K562 (cell line): ENCODE data around the gene S100A10. TPM values are rescaled to one million over a fixed set of nuclear protein-coding genes. Genes with fewer than 3 reads are reported as not detected.

Experiments
- ATAC-seq: fragments of 200-7000 bp; cut with Tn5 transposase; 3 replicates; pipeline ENCODE4 v1.9.1; 2020; ENCODE audit warnings: moderate library complexity
- BruUV-seq: library from RNA; stranded (reverse); fragments of 400-500 nt; replicated peaks from 2 replicates; lab custom pipeline; 2021; lab: Mats Ljungman, UMichigan
- CTCF ChIA-PET: fragments of 300-600 bp; formaldehyde crosslinking; extraction: SDS; loops from one replicate; lab custom pipeline; 2021; ENCODE audit warnings: low intra/inter-chr PET ratio; lab: Yijun Ruan, JAX
- POLR2A ChIA-PET: fragments of 300-600, 350-650 bp; sonication (Branson Sonifier 250); formaldehyde crosslinking; extraction: SDS; loops from one replicate; lab custom pipeline; 2021; ENCODE audit warnings: antibody characterized with exemption, inconsistent platforms; lab: Yijun Ruan, JAX
- DNase-seq, 4 experiments: peaks; one replicate each; pipeline versions ENCODE4 v3.0.0 to v3.0.0-alpha.2; 2011 to 2018; ENCODE audit warnings: low spot score in 3 of 4, mixed read lengths in 3 of 4; ENCODE audit errors: extremely low read depth in 1 of 4
- FAIRE-seq: peaks from 2 replicates; lab custom pipeline; 2011; peaks lifted over from hg19 to GRCh38; lab: Jason Lieb, UNC
- H2AFZ ChIP-seq: 2 replicates; pipeline ENCODE4 v1.6.0; 2011; ENCODE audit warnings: low read depth, low read length, control low read depth, inconsistent platforms
- H3K27ac ChIP-seq: fragments of 200-600 bp; 3 replicates; pipeline ENCODE4 v1.8.0; 2011; ENCODE audit warnings: low read depth, mild to moderate bottlenecking, control low read depth, inconsistent platforms, low read length, moderate library complexity, mixed read lengths; ENCODE audit errors: extremely low read depth
- H3K27me3 ChIP-seq, 2 experiments: fragments of 300-600 bp in 1 of 2; 2 replicates in 1 of 2; 3 replicates in 1 of 2; pipeline versions ENCODE4 v1.6.0 to v1.8.0; 2011; ENCODE audit warnings: inconsistent platforms in 2 of 2, low read length in 2 of 2, mild to moderate bottlenecking in 1 of 2, mixed read lengths in 1 of 2, moderate library complexity in 1 of 2; ENCODE audit not compliant: control insufficient read depth in 2 of 2, insufficient read depth in 2 of 2
- H3K36me3 ChIP-seq: fragments of 300-600 bp; 3 replicates; pipeline ENCODE4 v1.8.0; 2011; ENCODE audit warnings: mild to moderate bottlenecking, low read length, inconsistent platforms; ENCODE audit not compliant: control insufficient read depth, insufficient read depth
- H3K4me1 ChIP-seq, 2 experiments: fragments of 200-600 bp in 1 of 2; replicated peaks in 1 of 2; 2 replicates in 1 of 2; 3 replicates in 1 of 2; pipeline versions ENCODE4 v1.5.1 to v1.8.0; 2011; ENCODE audit warnings: inconsistent platforms in 2 of 2, low read length in 2 of 2, mild to moderate bottlenecking in 1 of 2, mixed read lengths in 1 of 2, moderate library complexity in 1 of 2; ENCODE audit not compliant: control insufficient read depth in 2 of 2, insufficient read depth in 2 of 2
- H3K4me2 ChIP-seq: 2 replicates; pipeline ENCODE4 v1.6.1; 2011; ENCODE audit warnings: low read length, control low read depth, inconsistent platforms, mixed read lengths; ENCODE audit not compliant: insufficient read depth
- H3K4me3 ChIP-seq: fragments of 200-600 bp; sonication (generic), shearing (Covaris generic); 2 replicates; pipeline ENCODE4 v1.5.1; 2016; ENCODE audit warnings: control low read depth, inconsistent platforms
- H3K79me2 ChIP-seq: fragments of 200-600 bp; 3 replicates; pipeline ENCODE4 v1.8.0; 2011; ENCODE audit warnings: low read length, inconsistent platforms; ENCODE audit not compliant: control insufficient read depth, insufficient read depth
- H3K9ac ChIP-seq, 2 experiments: 2 replicates each; pipeline versions ENCODE4 v1.6.0 to v1.6.1; 2011; ENCODE audit warnings: low read depth in 2 of 2, low read length in 2 of 2, control low read depth in 1 of 2, inconsistent platforms in 1 of 2, mild to moderate bottlenecking in 1 of 2, mixed read lengths in 1 of 2; ENCODE audit not compliant: insufficient read depth in 1 of 2
- H3K9me1 ChIP-seq: one replicate; pipeline ENCODE4 v1.6.0; 2011; ENCODE audit warnings: inconsistent platforms, mild to moderate bottlenecking, low read length, moderate library complexity; ENCODE audit not compliant: control insufficient read depth, insufficient read depth
- H3K9me3 ChIP-seq: replicated peaks from 2 replicates; pipeline ENCODE4 v1.5.1; 2011; ENCODE audit warnings: low read depth, low read length, inconsistent platforms; ENCODE audit not compliant: control insufficient read depth, insufficient read depth
- H4K20me1 ChIP-seq: replicated peaks from 2 replicates; pipeline ENCODE4 v1.6.1; 2011; ENCODE audit warnings: low read length, inconsistent platforms, mixed read lengths; ENCODE audit not compliant: control insufficient read depth, insufficient read depth
- BRF1 ChIP-seq: IDR thresholded peaks from 3 replicates; pipeline ENCODE4 v1.6.1; 2011; ENCODE audit warnings: borderline replicate concordance, mild to moderate bottlenecking; ENCODE audit not compliant: insufficient read length; ENCODE audit errors: extremely low read depth
- HIVEP1 ChIP-seq: fragments of 250-450 bp; sonication (Bioruptor Pico); IDR thresholded peaks from 2 replicates; pipeline ENCODE4 v1.4.0; 2020; ENCODE audit warnings: mild to moderate bottlenecking
- HMG20A ChIP-seq: fragments of 450-650 bp; formaldehyde crosslinking; conservative IDR thresholded peaks from 2 replicates; pipeline ENCODE4 v1.4.0; 2020; ENCODE audit warnings: mild to moderate bottlenecking, mixed read lengths
- KLF1 ChIP-seq: fragments of 450-650 bp; IDR thresholded peaks from 2 replicates; pipeline ENCODE4 v1.6.1; 2016; ENCODE audit warnings: missing genetic modification characterization, missing compliant biosample characterization
- KLF13 ChIP-seq: fragments of 450-650 bp; IDR thresholded peaks from 2 replicates; pipeline ENCODE4 v1.6.1; 2016; ENCODE audit warnings: missing genetic modification characterization, low read depth, mild to moderate bottlenecking, missing compliant biosample characterization, moderate library complexity, borderline replicate concordance
- NFRKB ChIP-seq: fragments of 450-650 bp; IDR thresholded peaks from 2 replicates; pipeline ENCODE4 v1.6.1; 2016; ENCODE audit warnings: low read depth
- PHTF2 ChIP-seq: fragments of 250-450 bp; sonication (Bioruptor Pico); IDR thresholded peaks from 2 replicates; pipeline ENCODE4 v1.5.0; 2021; ENCODE audit warnings: mild to moderate bottlenecking
- SMAD4 ChIP-seq: fragments of 250-450 bp; sonication (Bioruptor Pico); conservative IDR thresholded peaks from 2 replicates; pipeline ENCODE4 v1.8.0; 2021; ENCODE audit warnings: inconsistent platforms, mild to moderate bottlenecking, moderate library complexity
- XRCC4 ChIP-seq: IDR thresholded peaks from one replicate; pipeline ENCODE4 v1.6.1; 2011; ENCODE audit not compliant: insufficient read depth, insufficient read length; ENCODE audit errors: extremely low read depth
- WGBS: fragments of 100-300 bp; shearing (Covaris generic); methylation state at CpG from one replicate; pipeline ENCODE4 v1.1.6; 2016; ENCODE audit warnings: low coverage, mixed read lengths; ENCODE audit not compliant: insufficient coverage; ENCODE audit errors: missing lambda C conversion rate; 5-methylcytosine and 5-hydroxymethylcytosine counted together
- in situ Hi-C: fragments of 300-500 bp; cut with MboI; formaldehyde crosslinking; loops from 4 replicates; pipeline ENCODE4 v1.15.0; 2018; ENCODE audit warnings: inconsistent platforms, mixed read lengths
- intact Hi-C: fragments of 100-400 bp; cut with micrococcal nuclease; formaldehyde crosslinking; loops from 2 replicates; pipeline ENCODE4 v1.14.2; 2022
- polyA plus RNA-seq, 8 experiments: library from polyadenylated mRNA; depleted of rRNA in 4 of 8; stranded (reverse) in 5 of 8; unstranded in 3 of 8; fragments of >200 nt; fragmentation: Nextera tagmentation in 2 of 8; fragmentation: Illumina TruSeq in 1 of 8; extraction: Ambion mirVana in 2 of 8; extraction: Trizol in 1 of 8; gene quantifications; 2 replicates each; pipeline versions ENCODE4 v1.2.1 to v1.2.3, GENCODE V29; 2011 to 2014; ENCODE audit warnings: inconsistent platforms in 1 of 8, missing spikeins in 1 of 8
- total RNA-seq, 7 experiments: library from RNA; depleted of rRNA in 6 of 7; stranded (reverse); fragments of >200 nt in 6 of 7; fragmentation: Illumina TruSeq in 2 of 7; extraction: Trizol in 2 of 7; gene quantifications; 2 replicates each; pipeline versions ENCODE4 v1.2.1 to v1.2.3, GENCODE V29; 2011 to 2021; ENCODE audit warnings: low replicate concordance in 1 of 7
- TF ChIP-seq, protein P1 (sequence below): IDR thresholded peaks from 2 replicates; pipeline ENCODE4 v1.6.1; 2012; ENCODE audit warnings: low read depth, low read length, improper control_type of control experiment, borderline replicate concordance

Gene S100A10
- total and polyA plus RNA-seq, 9 of the 15 experiments (the other 6 are each of a cell fraction or from before 2014, with no cell fraction given) = 0.32 to 1.6 (median 0.50) TPM; not detected in 3

DNA sequence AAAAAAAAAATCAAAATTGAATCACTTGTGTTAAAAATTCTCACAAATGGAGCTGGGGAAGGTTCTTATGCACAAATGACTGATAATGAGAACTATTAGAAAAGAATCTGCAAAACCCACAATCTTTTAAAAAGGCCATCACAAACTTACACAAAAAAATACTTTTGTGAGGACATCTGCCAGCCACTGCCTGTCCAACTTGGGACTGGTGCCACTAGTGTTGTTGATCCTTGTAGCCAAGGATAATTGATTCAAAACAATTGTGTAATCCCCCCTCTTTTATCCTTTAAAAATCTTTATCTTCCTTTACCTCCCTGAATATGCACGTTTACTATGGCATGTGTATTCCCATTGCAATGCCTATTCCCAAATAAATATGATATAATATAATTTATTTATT is 45.2 kb downstream of the S100A10 start:
- no peak for ATAC-seq
- Histone ChIP-seq H3K27ac (no peak overlapping the region), H3K79me2 (no peaks in the 10 kb centered on the region), H3K4me1 (peaks cover 6 to 27% of the 10 kb centered on the region in 2 experiments; a peak in 4 of 5 replicates), H3K4me2 (no peak overlapping the region), H3K36me3 (no peaks in the 10 kb centered on the region), H2AFZ (no peak overlapping the region), H3K4me3 (no peak overlapping the region), H4K20me1 (no peaks in the 10 kb centered on the region), H3K9me1 (no peaks in the 10 kb centered on the region), H3K9ac (no peak overlapping the region), H3K9me3 (no peaks in the 10 kb centered on the region), H3K27me3 (no peaks in the 10 kb centered on the region; a peak in 1 of 5 replicates)
- TF ChIP-seq NFRKB (no peak), KLF13 (no peak), BRF1 (no peak), HIVEP1 (no peak), SMAD4 (CRISPR knock-in tag) (no peak), HMG20A (no peak), KLF1 (tag) (no peak)
- no peak for DNase-seq
- WGBS = 27% methylated on average over 1 of the region's 1 CpG
- ChIA-PET CTCF (no interaction called here), POLR2A (no interaction called here)
- no peak for FAIRE-seq
- intact Hi-C loops = no loop called here
- BruUV-seq = no TSS peak
- in situ Hi-C loops = no loop called here

DNA sequence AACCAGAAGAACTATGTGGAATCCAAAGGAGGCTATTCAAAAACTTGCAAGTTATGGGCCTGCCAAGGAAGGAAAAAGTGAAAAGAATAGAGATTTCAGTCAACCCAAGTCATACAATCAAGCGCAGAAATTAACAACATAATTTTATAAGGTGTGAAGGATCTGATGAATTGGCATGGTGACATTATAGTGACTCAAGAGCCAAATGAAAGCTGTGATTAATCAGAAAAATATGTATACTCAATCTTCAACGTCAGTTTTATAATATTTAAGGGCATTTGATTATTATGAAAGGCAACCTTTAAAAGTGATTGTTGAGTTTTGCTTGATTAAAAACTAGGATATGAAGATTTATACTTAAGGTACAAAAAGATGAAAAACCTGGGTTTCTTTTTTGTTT is 46.5 kb downstream of the S100A10 start:
- no peak for DNase-seq
- H3K79me2 ChIP-seq = no peaks in the 10 kb centered on the region
- CTCF ChIA-PET = interaction anchor here (0.5 kb wide), 1 partner anchor 50 kb away, joined by 3 read pairs; no protein-coding TSS in a partner anchor
- no peak overlapping the region for H3K9ac ChIP-seq
- H4K20me1 ChIP-seq = no peaks in the 10 kb centered on the region
- H3K27ac ChIP-seq = no peak overlapping the region
- no TSS peak for BruUV-seq
- no peaks in the 10 kb centered on the region for H3K9me3 ChIP-seq
- no peaks in the 10 kb centered on the region for H3K9me1 ChIP-seq
- no peak overlapping the region for H3K4me3 ChIP-seq
- WGBS = 66% methylated on average over 2 of the region's 2 CpGs
- no peak for TF ChIP-seq XRCC4
- TF ChIP-seq, protein P1, sequence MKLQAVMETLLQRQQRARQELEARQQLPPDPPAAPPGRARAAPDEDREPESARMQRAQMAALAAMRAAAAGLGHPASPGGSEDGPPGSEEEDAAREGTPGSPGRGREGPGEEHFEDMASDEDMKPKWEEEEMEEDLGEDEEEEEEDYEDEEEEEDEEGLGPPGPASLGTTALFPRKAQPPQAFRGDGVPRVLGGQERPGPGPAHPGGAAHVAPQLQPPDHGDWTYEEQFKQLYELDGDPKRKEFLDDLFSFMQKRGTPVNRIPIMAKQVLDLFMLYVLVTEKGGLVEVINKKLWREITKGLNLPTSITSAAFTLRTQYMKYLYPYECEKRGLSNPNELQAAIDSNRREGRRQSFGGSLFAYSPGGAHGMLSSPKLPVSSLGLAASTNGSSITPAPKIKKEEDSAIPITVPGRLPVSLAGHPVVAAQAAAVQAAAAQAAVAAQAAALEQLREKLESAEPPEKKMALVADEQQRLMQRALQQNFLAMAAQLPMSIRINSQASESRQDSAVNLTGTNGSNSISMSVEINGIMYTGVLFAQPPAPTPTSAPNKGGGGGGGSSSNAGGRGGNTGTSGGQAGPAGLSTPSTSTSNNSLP = no peak
- TF ChIP-seq PHTF2 (CRISPR knock-in tag) = no peak
- TF ChIP-seq, all 486 proteins: peak for 0
- Histone ChIP-seq H3K27me3 (no peaks in the 10 kb centered on the region; a peak in 1 of 5 replicates), H2AFZ (no peak overlapping the region), H3K4me2 (no peak overlapping the region), H3K36me3 (no peaks in the 10 kb centered on the region), H3K4me1 (peaks cover 6 to 27% of the 10 kb centered on the region in 2 experiments; a peak in 4 of 5 replicates)
- intact Hi-C loops (no loop called here), in situ Hi-C loops (no loop called here)
- FAIRE-seq = no peak
- ATAC-seq = no peak
- POLR2A ChIA-PET = interaction anchor here (0.9 kb wide), 1 partner anchor 8 kb away, joined by 3 read pairs; no protein-coding TSS in a partner anchor
